GM23338 (cell line): Measurements from ENCODE around the gene BRSK1. TPM values are rescaled to one million over a fixed set of nuclear protein-coding genes. Genes with fewer than 3 reads are reported as not detected.

Source experiments
- ATAC-seq: fragments of 200-7000 bp; cut with Tn5 transposase; 3 replicates; pipeline ENCODE4 v1.9.1; 2020
- DNase-seq: peaks from one replicate; pipeline ENCODE4 v3.0.0-alpha.2; 2015; ENCODE audit warnings: low spot score
- H2AFZ ChIP-seq: fragments of 200-600 bp; sonication (generic); 2 replicates; pipeline ENCODE4 v1.8.0; 2016; ENCODE audit warnings: antibody characterized with exemption, mild to moderate bottlenecking, moderate library complexity
- H3F3A ChIP-seq: fragments of 200-600 bp; sonication (generic); replicated peaks from 2 replicates; pipeline ENCODE4 v1.8.0; 2017; ENCODE audit warnings: antibody characterized with exemption, mixed run types, low read depth
- H3K27ac ChIP-seq: fragments of 200-600 bp; sonication (generic); 2 replicates; pipeline ENCODE4 v1.6.1; 2016; ENCODE audit warnings: low read depth
- H3K27me3 ChIP-seq: fragments of 200-600 bp; sonication (generic); 2 replicates; pipeline ENCODE4 v1.8.0; 2016; ENCODE audit warnings: mild to moderate bottlenecking, mixed run types, moderate library complexity; ENCODE audit not compliant: insufficient read depth
- H3K36me3 ChIP-seq: fragments of 200-600 bp; sonication (generic); 2 replicates; pipeline ENCODE4 v1.8.0; 2016; ENCODE audit warnings: mild to moderate bottlenecking; ENCODE audit not compliant: insufficient read depth
- H3K4me1 ChIP-seq: fragments of 200-600 bp; sonication (generic); 2 replicates; pipeline ENCODE4 v1.8.0; 2016; ENCODE audit warnings: mild to moderate bottlenecking, moderate library complexity; ENCODE audit not compliant: insufficient read depth
- H3K4me2 ChIP-seq: fragments of 200-600 bp; sonication (generic); 2 replicates; pipeline ENCODE4 v1.7.1; 2017; ENCODE audit warnings: mixed run types
- H3K4me3 ChIP-seq: fragments of 200-600 bp; sonication (generic); 2 replicates; pipeline ENCODE4 v1.6.1; 2016; ENCODE audit warnings: mixed run types
- H3K79me2 ChIP-seq: fragments of 200-600 bp; sonication (generic); replicated peaks from 2 replicates; pipeline ENCODE4 v1.8.0; 2017; ENCODE audit warnings: mild to moderate bottlenecking; ENCODE audit not compliant: insufficient read depth
- H3K9me2 ChIP-seq: fragments of 200-600 bp; sonication (generic); 2 replicates; pipeline ENCODE4 v1.8.0; 2017; ENCODE audit not compliant: insufficient read depth
- H4K20me1 ChIP-seq: fragments of 200-600 bp; sonication (generic); replicated peaks from 2 replicates; pipeline ENCODE4 v1.8.0; 2017; ENCODE audit warnings: mild to moderate bottlenecking; ENCODE audit not compliant: insufficient read depth
- H3K27ac Mint-ChIP-seq: 2 replicates; pipeline ENCODE4 v1.8.0; 2020; ENCODE audit warnings: inconsistent platforms, mild to moderate bottlenecking, moderate library complexity, mixed read lengths
- H3K27me3 Mint-ChIP-seq: 3 replicates; pipeline ENCODE4 v1.8.0; 2022; ENCODE audit warnings: low read depth, mild to moderate bottlenecking, moderate library complexity, mixed read lengths, inconsistent platforms; ENCODE audit not compliant: insufficient read depth, poor library complexity
- H3K36me3 Mint-ChIP-seq: 3 replicates; pipeline ENCODE4 v1.8.0; 2021; ENCODE audit warnings: low read depth, mild to moderate bottlenecking, inconsistent platforms, moderate library complexity, mixed read lengths
- H3K4me1 Mint-ChIP-seq: 3 replicates; pipeline ENCODE4 v1.8.0; 2020; ENCODE audit warnings: mild to moderate bottlenecking, inconsistent platforms, mixed read lengths
- H3K4me3 Mint-ChIP-seq: 3 replicates; pipeline ENCODE4 v1.8.0; 2021; ENCODE audit warnings: moderate library complexity, mild to moderate bottlenecking, inconsistent platforms, mixed read lengths
- H3K9me3 Mint-ChIP-seq: 3 replicates; pipeline ENCODE4 v1.8.0; 2020; ENCODE audit warnings: moderate library complexity, mild to moderate bottlenecking, inconsistent platforms, mixed read lengths
- ETS1 ChIP-seq: IDR thresholded peaks from 2 replicates; pipeline ENCODE4 v1.6.1; 2016; ENCODE audit warnings: antibody characterized with exemption
- EZH2 ChIP-seq: fragments of 200-600 bp; sonication (generic); IDR thresholded peaks from one replicate; pipeline ENCODE4 v1.8.0; 2017; ENCODE audit warnings: antibody characterized with exemption, mild to moderate bottlenecking, low read depth; ENCODE audit not compliant: unreplicated experiment
- EZH2phosphoT487 ChIP-seq: fragments of 200-600 bp; sonication (generic); IDR thresholded peaks from one replicate; pipeline ENCODE4 v1.8.1; 2018; ENCODE audit warnings: antibody characterized with exemption; ENCODE audit not compliant: unreplicated experiment
- JUNB ChIP-seq: IDR thresholded peaks from one replicate; pipeline ENCODE4 v1.6.1; 2016; ENCODE audit warnings: antibody characterized with exemption; ENCODE audit not compliant: unreplicated experiment
- NANOG ChIP-seq: IDR thresholded peaks from 2 replicates; pipeline ENCODE4 v1.6.1; 2016; ENCODE audit warnings: antibody characterized with exemption, borderline replicate concordance
- POLR2AphosphoS5 ChIP-seq: IDR thresholded peaks from 2 replicates; pipeline ENCODE4 v1.6.1; 2016; ENCODE audit warnings: antibody characterized with exemption, low read depth
- REST ChIP-seq: IDR thresholded peaks from one replicate; pipeline ENCODE4 v1.6.1; 2018; ENCODE audit warnings: antibody characterized with exemption; ENCODE audit not compliant: unreplicated experiment
- ZNF114 ChIP-seq: fragments of 250-450 bp; sonication (Bioruptor Pico); IDR thresholded peaks from 2 replicates; pipeline ENCODE4 v1.5.0; 2020; ENCODE audit warnings: mild to moderate bottlenecking, moderate library complexity
- polyA plus RNA-seq: library from polyadenylated mRNA; unstranded; fragments of >200 nt; fragmentation: Nextera tagmentation; extraction: Ambion mirVana; gene quantifications from 2 replicates; pipeline ENCODE4 v1.2.1, GENCODE V29; 2016
- total RNA-seq: library from RNA; depleted of rRNA; stranded (reverse); fragments of >200 nt; shearing (Covaris generic); gene quantifications from 2 replicates; pipeline ENCODE4 v1.2.3, GENCODE V29; 2014
- TF ChIP-seq, protein P1 (sequence below), 2 experiments: fragments of 200-600 bp in 1 of 2; sonication (generic) in 1 of 2; conservative IDR thresholded peaks; 2 replicates each; pipeline versions ENCODE4 v1.5.1 to v1.6.1; 2016 to 2017; ENCODE audit warnings: antibody characterized with exemption in 2 of 2, low read depth in 2 of 2, mild to moderate bottlenecking in 2 of 2, moderate library complexity in 1 of 2
- TF ChIP-seq, protein P2 (sequence below): fragments of 250-450 bp; sonication (Bioruptor Pico); IDR thresholded peaks from 2 replicates; pipeline ENCODE4 v1.5.0; 2020; ENCODE audit warnings: mild to moderate bottlenecking, moderate library complexity

Gene BRSK1
- total and polyA plus RNA-seq, 2 experiments from 2014 or later, result 2.3 to 17.2 TPM

DNA sequence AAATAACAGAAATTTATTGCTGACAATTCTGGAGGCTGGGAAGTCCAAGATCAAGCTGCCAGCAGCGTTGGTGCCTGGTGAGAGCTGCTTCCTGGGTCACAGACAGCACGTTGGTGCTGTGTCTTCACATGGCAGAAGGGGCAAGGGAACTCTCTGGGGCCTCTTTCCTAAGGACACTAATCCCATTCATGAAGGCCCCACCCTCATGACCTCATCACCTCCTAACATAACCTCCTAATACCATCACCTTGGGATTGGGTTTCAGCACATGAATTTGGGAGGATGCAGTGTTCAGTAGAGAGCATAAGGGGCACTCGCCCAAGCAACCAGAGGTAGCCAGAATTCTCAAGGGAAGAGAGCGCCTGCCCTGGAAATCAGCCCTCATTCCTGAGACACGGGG, 25.7 kb downstream of the BRSK1 start:
- DNase-seq (no peak), ATAC-seq (no peak)
- peaks cover 15% of the 10 kb centered on the region for H3K4me1 Mint-ChIP-seq
- Histone ChIP-seq H3K27me3 (no peaks in the 10 kb centered on the region), H4K20me1 (no peaks in the 10 kb centered on the region; the same call in 1 of the 2 replicates), H3K4me1 (peaks cover 10% of the 10 kb centered on the region), H3K4me2 (no peak overlapping the region), H3K4me3 (no peak overlapping the region), H3K9me2 (no peaks in the 10 kb centered on the region), H3K27ac (no peak overlapping the region), H3F3A (peaks cover 11% of the 10 kb centered on the region), H3K79me2 (no peaks in the 10 kb centered on the region), H3K36me3 (peaks cover 4% of the 10 kb centered on the region), H2AFZ (no peak overlapping the region)
- H3K9me3 Mint-ChIP-seq, result no peaks in the 10 kb centered on the region; the same call in 2 of the 3 replicates
- H3K4me3 Mint-ChIP-seq, result no peak overlapping the region
- TF ChIP-seq, protein P1, sequence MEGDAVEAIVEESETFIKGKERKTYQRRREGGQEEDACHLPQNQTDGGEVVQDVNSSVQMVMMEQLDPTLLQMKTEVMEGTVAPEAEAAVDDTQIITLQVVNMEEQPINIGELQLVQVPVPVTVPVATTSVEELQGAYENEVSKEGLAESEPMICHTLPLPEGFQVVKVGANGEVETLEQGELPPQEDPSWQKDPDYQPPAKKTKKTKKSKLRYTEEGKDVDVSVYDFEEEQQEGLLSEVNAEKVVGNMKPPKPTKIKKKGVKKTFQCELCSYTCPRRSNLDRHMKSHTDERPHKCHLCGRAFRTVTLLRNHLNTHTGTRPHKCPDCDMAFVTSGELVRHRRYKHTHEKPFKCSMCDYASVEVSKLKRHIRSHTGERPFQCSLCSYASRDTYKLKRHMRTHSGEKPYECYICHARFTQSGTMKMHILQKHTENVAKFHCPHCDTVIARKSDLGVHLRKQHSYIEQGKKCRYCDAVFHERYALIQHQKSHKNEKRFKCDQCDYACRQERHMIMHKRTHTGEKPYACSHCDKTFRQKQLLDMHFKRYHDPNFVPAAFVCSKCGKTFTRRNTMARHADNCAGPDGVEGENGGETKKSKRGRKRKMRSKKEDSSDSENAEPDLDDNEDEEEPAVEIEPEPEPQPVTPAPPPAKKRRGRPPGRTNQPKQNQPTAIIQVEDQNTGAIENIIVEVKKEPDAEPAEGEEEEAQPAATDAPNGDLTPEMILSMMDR (conservative IDR thresholded peaks at IDR 0.05; ENCODE audit: low read depth in 2 of 2), result no peak
- TF ChIP-seq EZH2phosphoT487, result no peak
- TF ChIP-seq EZH2, result no peak
- TF ChIP-seq JUNB, result no peak
- TF ChIP-seq ETS1, result no peak
- no peak for TF ChIP-seq NANOG
- no peak for TF ChIP-seq REST
- TF ChIP-seq POLR2AphosphoS5, result no peak
- peaks cover 42% of the 10 kb centered on the region for H3K36me3 Mint-ChIP-seq
- peaks cover 14% of the 10 kb centered on the region for H3K27me3 Mint-ChIP-seq
- no peak overlapping the region for H3K27ac Mint-ChIP-seq

GRCh38 chr19:55310498-55310897, 26.7 kb downstream of the BRSK1 start:
- no peaks in the 10 kb centered on the region for H3K79me2 ChIP-seq
- H3K9me2 ChIP-seq, result no peaks in the 10 kb centered on the region
- H3K36me3 Mint-ChIP-seq, result peaks cover 35% of the 10 kb centered on the region
- no peak overlapping the region for H2AFZ ChIP-seq
- peaks cover 10% of the 10 kb centered on the region for H3K4me1 ChIP-seq
- DNase-seq (no peak), ATAC-seq (no peak)
- H4K20me1 ChIP-seq, result no peaks in the 10 kb centered on the region; the same call in 1 of the 2 replicates
- H3K36me3 ChIP-seq, result peaks cover 4% of the 10 kb centered on the region
- H3F3A ChIP-seq, result peaks cover 8% of the 10 kb centered on the region; the same call in 1 of the 2 replicates
- no peak overlapping the region for H3K27ac ChIP-seq
- no peaks in the 10 kb centered on the region for H3K27me3 ChIP-seq
- H3K9me3 Mint-ChIP-seq, result no peaks in the 10 kb centered on the region; the same call in 2 of the 3 replicates
- H3K27ac Mint-ChIP-seq, result no peak overlapping the region
- H3K4me1 Mint-ChIP-seq, result peaks cover 10% of the 10 kb centered on the region
- no peak overlapping the region for H3K4me3 Mint-ChIP-seq
- H3K27me3 Mint-ChIP-seq, result peaks cover 9% of the 10 kb centered on the region
- H3K4me3 ChIP-seq, result no peak overlapping the region
- no peak overlapping the region for H3K4me2 ChIP-seq
- TF ChIP-seq, protein P2, sequence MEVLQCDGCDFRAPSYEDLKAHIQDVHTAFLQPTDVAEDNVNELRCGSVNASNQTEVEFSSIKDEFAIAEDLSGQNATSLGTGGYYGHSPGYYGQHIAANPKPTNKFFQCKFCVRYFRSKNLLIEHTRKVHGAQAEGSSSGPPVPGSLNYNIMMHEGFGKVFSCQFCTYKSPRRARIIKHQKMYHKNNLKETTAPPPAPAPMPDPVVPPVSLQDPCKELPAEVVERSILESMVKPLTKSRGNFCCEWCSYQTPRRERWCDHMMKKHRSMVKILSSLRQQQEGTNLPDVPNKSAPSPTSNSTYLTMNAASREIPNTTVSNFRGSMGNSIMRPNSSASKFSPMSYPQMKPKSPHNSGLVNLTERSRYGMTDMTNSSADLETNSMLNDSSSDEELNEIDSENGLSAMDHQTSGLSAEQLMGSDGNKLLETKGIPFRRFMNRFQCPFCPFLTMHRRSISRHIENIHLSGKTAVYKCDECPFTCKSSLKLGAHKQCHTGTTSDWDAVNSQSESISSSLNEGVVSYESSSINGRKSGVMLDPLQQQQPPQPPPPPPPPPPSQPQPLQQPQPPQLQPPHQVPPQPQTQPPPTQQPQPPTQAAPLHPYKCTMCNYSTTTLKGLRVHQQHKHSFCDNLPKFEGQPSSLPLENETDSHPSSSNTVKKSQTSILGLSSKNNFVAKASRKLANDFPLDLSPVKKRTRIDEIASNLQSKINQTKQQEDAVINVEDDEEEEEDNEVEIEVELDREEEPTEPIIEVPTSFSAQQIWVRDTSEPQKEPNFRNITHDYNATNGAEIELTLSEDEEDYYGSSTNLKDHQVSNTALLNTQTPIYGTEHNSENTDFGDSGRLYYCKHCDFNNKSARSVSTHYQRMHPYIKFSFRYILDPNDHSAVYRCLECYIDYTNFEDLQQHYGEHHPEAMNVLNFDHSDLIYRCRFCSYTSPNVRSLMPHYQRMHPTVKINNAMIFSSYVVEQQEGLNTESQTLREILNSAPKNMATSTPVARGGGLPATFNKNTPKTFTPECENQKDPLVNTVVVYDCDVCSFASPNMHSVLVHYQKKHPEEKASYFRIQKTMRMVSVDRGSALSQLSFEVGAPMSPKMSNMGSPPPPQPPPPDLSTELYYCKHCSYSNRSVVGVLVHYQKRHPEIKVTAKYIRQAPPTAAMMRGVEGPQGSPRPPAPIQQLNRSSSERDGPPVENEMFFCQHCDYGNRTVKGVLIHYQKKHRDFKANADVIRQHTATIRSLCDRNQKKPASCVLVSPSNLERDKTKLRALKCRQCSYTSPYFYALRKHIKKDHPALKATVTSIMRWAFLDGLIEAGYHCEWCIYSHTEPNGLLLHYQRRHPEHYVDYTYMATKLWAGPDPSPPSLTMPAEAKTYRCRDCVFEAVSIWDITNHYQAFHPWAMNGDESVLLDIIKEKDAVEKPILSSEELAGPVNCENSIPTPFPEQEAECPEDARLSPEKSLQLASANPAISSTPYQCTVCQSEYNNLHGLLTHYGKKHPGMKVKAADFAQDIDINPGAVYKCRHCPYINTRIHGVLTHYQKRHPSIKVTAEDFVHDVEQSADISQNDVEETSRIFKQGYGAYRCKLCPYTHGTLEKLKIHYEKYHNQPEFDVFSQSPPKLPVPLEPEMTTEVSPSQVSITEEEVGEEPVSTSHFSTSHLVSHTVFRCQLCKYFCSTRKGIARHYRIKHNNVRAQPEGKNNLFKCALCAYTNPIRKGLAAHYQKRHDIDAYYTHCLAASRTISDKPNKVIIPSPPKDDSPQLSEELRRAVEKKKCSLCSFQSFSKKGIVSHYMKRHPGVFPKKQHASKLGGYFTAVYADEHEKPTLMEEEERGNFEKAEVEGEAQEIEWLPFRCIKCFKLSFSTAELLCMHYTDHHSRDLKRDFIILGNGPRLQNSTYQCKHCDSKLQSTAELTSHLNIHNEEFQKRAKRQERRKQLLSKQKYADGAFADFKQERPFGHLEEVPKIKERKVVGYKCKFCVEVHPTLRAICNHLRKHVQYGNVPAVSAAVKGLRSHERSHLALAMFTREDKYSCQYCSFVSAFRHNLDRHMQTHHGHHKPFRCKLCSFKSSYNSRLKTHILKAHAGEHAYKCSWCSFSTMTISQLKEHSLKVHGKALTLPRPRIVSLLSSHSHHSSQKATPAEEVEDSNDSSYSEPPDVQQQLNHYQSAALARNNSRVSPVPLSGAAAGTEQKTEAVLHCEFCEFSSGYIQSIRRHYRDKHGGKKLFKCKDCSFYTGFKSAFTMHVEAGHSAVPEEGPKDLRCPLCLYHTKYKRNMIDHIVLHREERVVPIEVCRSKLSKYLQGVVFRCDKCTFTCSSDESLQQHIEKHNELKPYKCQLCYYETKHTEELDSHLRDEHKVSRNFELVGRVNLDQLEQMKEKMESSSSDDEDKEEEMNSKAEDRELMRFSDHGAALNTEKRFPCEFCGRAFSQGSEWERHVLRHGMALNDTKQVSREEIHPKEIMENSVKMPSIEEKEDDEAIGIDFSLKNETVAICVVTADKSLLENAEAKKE (CRISPR knock-in tag), result no peak
- TF ChIP-seq EZH2 (no peak), ZNF114 (CRISPR knock-in tag) (no peak)
